Measurements from ENCODE around the gene SMARCC1.

- TF ChIP-seq SMC3 (IDR thresholded peaks at IDR 0.05) (no peak), POLR2A (IDR thresholded peaks at IDR 0.05; ENCODE audit: low read length) (no peak), CEBPB (IDR thresholded peaks at IDR 0.05) (no peak), TFCP2L1 (CRISPR knock-in tag; IDR thresholded peaks at IDR 0.05) (no peak), POLR2AphosphoS2 (conservative IDR thresholded peaks at IDR 0.05; ENCODE audit: low read length) (no peak), MYC (IDR thresholded peaks at IDR 0.05; ENCODE audit: borderline replicate concordance, low read length) (no peak), CTCF (IDR thresholded peaks at IDR 0.05) (no peak), EP300 (IDR thresholded peaks at IDR 0.05) (no peak), ESRRA (IDR thresholded peaks at IDR 0.05; ENCODE audit: borderline replicate concordance, low read length) (no peak), SREBF2 (IDR thresholded peaks at IDR 0.05) (no peak)
Observed at GRCh38 chr3:47711596-47711995, 70.1 kb downstream of the SMARCC1 start.

All from A549 (cell line).